ENCODE results near the gene DHRS12. TPM values are rescaled to one million over a fixed set of nuclear protein-coding genes. Genes with fewer than 3 reads are reported as not detected.

The DHRS12 gene
- total RNA-seq, 3 donors from 2014 or later (not counting 1 experiment from before 2014, with no cell fraction given), result 7.0 to 11.7 (median 10.4) TPM

- Mint-ChIP-seq H3K27ac (peak overlapping the region in 1 of 2 donors; percentile 24), H3K4me3 (no peak overlapping the region), H3K4me1 (no peaks in the 10 kb centered on the region), H3K27me3 (ENCODE audit: low read depth in 2 of 2) (no peaks in the 10 kb centered on the region), H3K36me3 (no peaks in the 10 kb centered on the region), H3K9me3 (no peaks in the 10 kb centered on the region)
- TF ChIP-seq CTCF (IDR thresholded peaks at IDR 0.05), result no peak
- Histone ChIP-seq H3K27me3 (ENCODE audit: control insufficient read depth, insufficient read depth, low read length) (no peaks in the 10 kb centered on the region), H3K36me3 (ENCODE audit: control insufficient read depth, insufficient read depth, low read length) (peaks cover 3% of the 10 kb centered on the region), H3K9me3 (ENCODE audit: control insufficient read depth, insufficient read depth, low read length) (no peaks in the 10 kb centered on the region), H3K27ac (ENCODE audit: low read length) (no peak overlapping the region), H3K4me3 (ENCODE audit: low read length) (no peak overlapping the region), H3K4me1 (ENCODE audit: control insufficient read depth, insufficient read depth, low read length) (no peaks in the 10 kb centered on the region)
- WGBS (ENCODE audit: insufficient coverage), result 93% methylated on average over 11 of the region's 11 CpGs
- intact Hi-C loops (cut with micrococcal nuclease), result no loop called here
- DNase-seq, result no peak
- ATAC-seq, result peak in 1 of 3 donors; percentile 10
Observed at GRCh38 chr13:51770681-51771417, 33.1 kb downstream of the DHRS12 start.

- Histone ChIP-seq H3K36me3 (ENCODE audit: control insufficient read depth, insufficient read depth, low read length) (peaks cover 3% of the 10 kb centered on the region), H3K27ac (ENCODE audit: low read length) (no peak overlapping the region), H3K9me3 (ENCODE audit: control insufficient read depth, insufficient read depth, low read length) (no peaks in the 10 kb centered on the region), H3K4me3 (ENCODE audit: low read length) (no peak overlapping the region), H3K27me3 (ENCODE audit: control insufficient read depth, insufficient read depth, low read length) (no peaks in the 10 kb centered on the region), H3K4me1 (ENCODE audit: control insufficient read depth, insufficient read depth, low read length) (no peaks in the 10 kb centered on the region)
- intact Hi-C loops (cut with micrococcal nuclease), result no loop called here
- Mint-ChIP-seq H3K36me3 (no peaks in the 10 kb centered on the region), H3K9me3 (no peaks in the 10 kb centered on the region), H3K27me3 (ENCODE audit: low read depth in 2 of 2) (no peaks in the 10 kb centered on the region), H3K4me3 (no peak overlapping the region), H3K4me1 (peaks cover 2 to 4% of the 10 kb centered on the region in 2 donors), H3K27ac (peak overlapping the region in 1 of 2 donors; percentile 56)
- no peak for ATAC-seq
- no peak for TF ChIP-seq CTCF (IDR thresholded peaks at IDR 0.05)
- DNase-seq, result no peak
- WGBS (ENCODE audit: insufficient coverage), result 95% methylated on average over 6 of the region's 6 CpGs
Observed at GRCh38 chr13:51770160-51770559, 33.8 kb downstream of the DHRS12 start.

GRCh38 chr13:51769455-51770127, 34.4 kb downstream of the DHRS12 start:
- no peak overlapping the region for H3K4me3 ChIP-seq (ENCODE audit: low read length)
- Mint-ChIP-seq H3K4me3 (no peak overlapping the region), H3K36me3 (no peaks in the 10 kb centered on the region), H3K9me3 (no peaks in the 10 kb centered on the region), H3K27ac (peak overlapping the region; percentile 42 to 56), H3K27me3 (ENCODE audit: low read depth in 2 of 2) (no peaks in the 10 kb centered on the region), H3K4me1 (peaks cover 8 to 9% of the 10 kb centered on the region in 2 donors)
- no peak for TF ChIP-seq CTCF (IDR thresholded peaks at IDR 0.05)
- no peaks in the 10 kb centered on the region for H3K27me3 ChIP-seq (ENCODE audit: control insufficient read depth, insufficient read depth, low read length)
- no peak for ATAC-seq
- peaks cover 3% of the 10 kb centered on the region for H3K36me3 ChIP-seq (ENCODE audit: control insufficient read depth, insufficient read depth, low read length)
- peaks cover 5% of the 10 kb centered on the region for H3K4me1 ChIP-seq (ENCODE audit: control insufficient read depth, insufficient read depth, low read length)
- H3K27ac ChIP-seq (ENCODE audit: low read length), result no peak overlapping the region
- WGBS (ENCODE audit: insufficient coverage), result 90% methylated on average over 11 of the region's 11 CpGs
- no peak for DNase-seq
- no peaks in the 10 kb centered on the region for H3K9me3 ChIP-seq (ENCODE audit: control insufficient read depth, insufficient read depth, low read length)
- intact Hi-C loops (cut with micrococcal nuclease), result no loop called here
